BJ (cell line): ENCODE results near the gene SQOR. TPM values are rescaled to one million over a fixed set of nuclear protein-coding genes. Genes with fewer than 3 reads are reported as not detected.

Experiments used
- CTCF ChIA-PET: fragments of 350-600 bp; formaldehyde crosslinking; extraction: SDS; loops from one replicate; lab custom pipeline; 2021; ENCODE audit warnings: antibody characterized with exemption, inconsistent platforms; lab: Yijun Ruan, JAX
- POLR2A ChIA-PET: fragments of 300-600 bp; sonication (Branson Sonifier 250); formaldehyde crosslinking; extraction: SDS; loops from one replicate; lab custom pipeline; 2021; ENCODE audit warnings: antibody characterized with exemption; lab: Charles Lee
- DNase-seq: peaks from one replicate; pipeline ENCODE4 v3.0.0-alpha.2; 2011; ENCODE audit warnings: low read depth
- H3K27me3 ChIP-seq: 2 replicates; pipeline ENCODE4 v1.6.0; 2011; ENCODE audit warnings: low read length; ENCODE audit not compliant: control insufficient read depth, insufficient read depth
- H3K36me3 ChIP-seq: 2 replicates; pipeline ENCODE4 v1.5.1; 2011; ENCODE audit warnings: low read length; ENCODE audit not compliant: control insufficient read depth, insufficient read depth
- H3K4me3 ChIP-seq: 2 replicates; pipeline ENCODE4 v1.5.1; 2011; ENCODE audit warnings: low read depth, mild to moderate bottlenecking, control low read depth, low read length
- CTCF ChIP-seq: IDR thresholded peaks from 2 replicates; pipeline ENCODE4 v1.5.1; 2011; ENCODE audit warnings: low read depth, mild to moderate bottlenecking, control low read depth, inconsistent platforms, low read length, moderate library complexity; ENCODE audit not compliant: insufficient read depth
- polyA plus RNA-seq: library from polyadenylated mRNA; depleted of rRNA; stranded (reverse); fragments of >200 nt; gene quantifications from 2 replicates; pipeline ENCODE4 v1.2.3, GENCODE V29; 2011

The SQOR gene
- polyA plus RNA-seq, 1 experiment: 40.6 TPM

GRCh38 chr15:45611305-45611704 lies 23.5 kb upstream of the SQOR start:
- DNase-seq: no peak
- Histone ChIP-seq H3K36me3 (0 out of 2 replicates have a peak, but pooled peaks cover 2% of the 10 kb centered on the region), H3K4me3 (no peak overlapping the region), H3K27me3 (no peaks in the 10 kb centered on the region)
- ChIA-PET CTCF (interaction anchor here (0.7 to 7.2 kb wide), 16 partner anchors 14 to 425 kb away, joined by 3 to 122 read pairs (median 4); partner anchors contain the start of gene BLOC1S6), POLR2A (no interaction called here)
- peak; percentile 57 for TF ChIP-seq CTCF

- CTCF ChIA-PET: interaction anchor here (0.7 to 7.2 kb wide), 9 partner anchors 9 to 183 kb away, joined by 3 to 122 read pairs (median 9); partner anchors contain the start of gene BLOC1S6
- Histone ChIP-seq H3K36me3 (no peaks in the 10 kb centered on the region), H3K4me3 (no peak overlapping the region), H3K27me3 (no peaks in the 10 kb centered on the region)
- POLR2A ChIA-PET: no interaction called here
- no peak for DNase-seq
- TF ChIP-seq CTCF: no peak
These were observed 21.9 kb upstream of the SQOR start for GRCh38 chr15:45612790-45613415.

GRCh38 chr15:45616901-45617323 lies 17.9 kb upstream of the SQOR start:
- CTCF ChIA-PET: interaction anchor here (0.8 to 7.2 kb wide), 3 partner anchors 18 to 187 kb away, joined by 3 to 122 read pairs (median 47); partner anchors contain the start of gene SQOR
- DNase-seq: no peak
- no peaks in the 10 kb centered on the region for H3K27me3 ChIP-seq
- H3K4me3 ChIP-seq: no peak overlapping the region
- POLR2A ChIA-PET: no interaction called here
- no peak for TF ChIP-seq CTCF
- H3K36me3 ChIP-seq: no peaks in the 10 kb centered on the region

GRCh38 chr15:45618813-45619212 lies 16.0 kb upstream of the SQOR start:
- ChIA-PET CTCF (no interaction called here), POLR2A (no interaction called here)
- H3K4me3 ChIP-seq: no peak overlapping the region
- H3K36me3 ChIP-seq: no peaks in the 10 kb centered on the region
- H3K27me3 ChIP-seq: no peaks in the 10 kb centered on the region
- no peak for TF ChIP-seq CTCF
- no peak for DNase-seq

GRCh38 chr15:45628136-45628535 lies 6.7 kb upstream of the SQOR start:
- Histone ChIP-seq H3K36me3 (no peaks in the 10 kb centered on the region), H3K27me3 (no peaks in the 10 kb centered on the region), H3K4me3 (no peak overlapping the region)
- no peak for TF ChIP-seq CTCF
- no peak for DNase-seq
- CTCF ChIA-PET: interaction anchor here (0.6 kb wide), 1 partner anchor 501 kb away, joined by 3 read pairs; no protein-coding TSS in a partner anchor
- POLR2A ChIA-PET: interaction anchor here (0.6 kb wide), 1 partner anchor 155 kb away, joined by 3 read pairs; no protein-coding TSS in a partner anchor
